ENCODE measurements around the gene HELZ.

Gene HELZ

DNA sequence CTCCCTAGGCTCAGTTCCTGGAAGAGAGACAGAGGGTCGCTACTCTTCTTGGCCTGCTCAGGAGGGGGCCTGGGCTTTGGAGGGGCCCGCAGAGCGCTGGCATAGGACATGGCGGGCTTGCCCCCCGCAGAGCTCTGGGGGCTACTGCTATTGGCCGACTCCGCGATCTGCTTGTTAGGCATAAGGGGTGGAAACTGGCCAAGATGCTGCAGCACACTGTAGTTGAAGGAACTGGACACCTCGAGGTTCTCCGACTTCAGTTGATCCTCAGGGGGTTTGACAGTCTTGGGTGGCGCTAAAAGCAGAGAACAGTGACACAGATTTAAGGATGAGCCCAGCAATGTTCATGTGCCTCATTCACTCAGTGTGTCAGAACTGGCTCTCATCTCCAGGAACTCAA is 166.7 kb downstream of the HELZ start:
- Histone ChIP-seq H3K4me1 (ENCODE audit: control insufficient read depth, insufficient read depth, low read length) (no peaks in the 10 kb centered on the region), H3K9me3 (ENCODE audit: control insufficient read depth, low read length) (no peaks in the 10 kb centered on the region), H3K27ac (ENCODE audit: insufficient read depth, low read depth, low read length, poor library complexity, severe bottlenecking) (no peak overlapping the region), H3K4me3 (ENCODE audit: insufficient read depth, low read depth, low read length) (no peak overlapping the region), H3K27me3 (ENCODE audit: control insufficient read depth, insufficient read depth, low read length, poor library complexity, severe bottlenecking) (no peaks in the 10 kb centered on the region), H3K36me3 (ENCODE audit: control insufficient read depth, insufficient read depth, low read length) (no peaks in the 10 kb centered on the region)
- 95 to 96% methylated on average over 11 of the region's 11 CpGs for WGBS, 2 experiments

DNA sequence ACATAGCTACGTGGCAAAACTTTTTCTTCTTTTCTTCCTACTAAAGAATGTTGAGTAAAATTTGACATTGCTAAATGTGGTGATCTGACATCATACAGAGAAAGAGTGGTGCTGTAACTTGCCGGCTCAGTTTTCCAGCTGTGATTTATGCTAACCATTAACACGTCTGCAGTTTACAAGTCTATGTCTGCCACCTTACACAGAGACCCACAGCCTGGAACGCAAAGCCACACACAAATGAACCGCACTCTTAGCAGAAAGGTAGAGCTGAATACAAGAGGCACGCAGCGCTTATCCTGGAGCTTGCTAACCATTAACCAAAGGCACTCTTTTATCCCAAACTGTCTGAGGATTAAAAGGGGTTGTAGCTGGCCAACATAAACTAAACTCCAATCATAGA is 168.7 kb downstream of the HELZ start:
- Histone ChIP-seq H3K4me1 (ENCODE audit: control insufficient read depth, insufficient read depth, low read length) (no peaks in the 10 kb centered on the region), H3K4me3 (ENCODE audit: insufficient read depth, low read depth, low read length) (no peak overlapping the region), H3K9me3 (ENCODE audit: control insufficient read depth, low read length) (no peaks in the 10 kb centered on the region), H3K27me3 (ENCODE audit: control insufficient read depth, insufficient read depth, low read length, poor library complexity, severe bottlenecking) (no peaks in the 10 kb centered on the region), H3K36me3 (ENCODE audit: control insufficient read depth, insufficient read depth, low read length) (no peaks in the 10 kb centered on the region), H3K27ac (ENCODE audit: insufficient read depth, low read depth, low read length, poor library complexity, severe bottlenecking) (no peak overlapping the region)
- 92 to 94% methylated on average over 7 of the region's 7 CpGs for WGBS, 2 experiments

DNA sequence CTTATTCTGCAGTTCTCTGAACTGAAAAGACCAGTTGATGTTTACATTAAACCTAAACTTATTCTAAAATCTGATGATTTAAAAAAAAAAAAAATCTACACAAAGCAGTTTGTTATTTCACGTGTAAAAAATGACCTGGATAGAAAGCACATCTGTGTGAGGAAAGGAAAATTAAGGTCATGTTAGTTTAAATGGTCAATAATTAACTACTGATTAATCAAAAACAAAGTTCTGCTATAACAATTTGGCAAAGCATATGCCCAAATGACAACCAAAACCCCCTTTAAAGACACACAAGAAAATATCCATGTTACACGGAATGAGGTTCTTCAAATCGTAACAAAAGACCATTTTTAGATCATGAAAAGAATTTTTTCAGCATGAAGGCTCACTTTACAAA is 170.2 kb downstream of the HELZ start:
- no peaks in the 10 kb centered on the region for H3K9me3 ChIP-seq (ENCODE audit: control insufficient read depth, low read length)
- H3K36me3 ChIP-seq (ENCODE audit: control insufficient read depth, insufficient read depth, low read length), result no peaks in the 10 kb centered on the region
- H3K27ac ChIP-seq (ENCODE audit: insufficient read depth, low read depth, low read length, poor library complexity, severe bottlenecking), result no peak overlapping the region
- no peaks in the 10 kb centered on the region for H3K4me1 ChIP-seq (ENCODE audit: control insufficient read depth, insufficient read depth, low read length)
- H3K4me3 ChIP-seq (ENCODE audit: insufficient read depth, low read depth, low read length), result no peak overlapping the region
- 81 to 91% methylated on average over 2 of the region's 3 CpGs for WGBS, 2 experiments
- H3K27me3 ChIP-seq (ENCODE audit: control insufficient read depth, insufficient read depth, low read length, poor library complexity, severe bottlenecking), result no peaks in the 10 kb centered on the region

DNA sequence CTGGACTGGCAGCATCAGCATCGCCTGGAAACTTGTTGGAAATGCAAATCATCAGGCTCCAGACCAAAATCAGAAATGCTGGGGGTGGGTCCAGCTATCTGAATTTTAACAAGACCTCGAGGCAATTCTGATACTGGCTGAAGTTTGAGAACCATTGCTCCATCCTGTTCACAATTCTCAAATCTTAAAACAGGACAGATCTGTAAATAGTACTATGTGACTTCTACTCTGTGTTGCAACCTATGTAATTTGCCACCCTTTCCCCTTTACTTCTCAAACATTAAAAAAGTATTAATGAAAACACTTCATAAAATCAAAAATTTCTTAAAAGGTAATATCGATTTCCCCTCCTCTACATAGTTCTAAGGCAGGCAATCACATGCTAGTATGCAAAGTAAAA is 172.1 kb downstream of the HELZ start:
- H3K4me3 ChIP-seq (ENCODE audit: insufficient read depth, low read depth, low read length), result no peak overlapping the region
- WGBS, 2 experiments, result 92 to 94% methylated on average over 2 to 3 of the region's 3 CpGs
- H3K9me3 ChIP-seq (ENCODE audit: control insufficient read depth, low read length), result no peaks in the 10 kb centered on the region
- no peaks in the 10 kb centered on the region for H3K27me3 ChIP-seq (ENCODE audit: control insufficient read depth, insufficient read depth, low read length, poor library complexity, severe bottlenecking)
- no peak overlapping the region for H3K27ac ChIP-seq (ENCODE audit: insufficient read depth, low read depth, low read length, poor library complexity, severe bottlenecking)
- H3K36me3 ChIP-seq (ENCODE audit: control insufficient read depth, insufficient read depth, low read length), result no peaks in the 10 kb centered on the region
- no peaks in the 10 kb centered on the region for H3K4me1 ChIP-seq (ENCODE audit: control insufficient read depth, insufficient read depth, low read length)

GRCh38 chr17:67071595-67071994 is 173.4 kb downstream of the HELZ start:
- no peaks in the 10 kb centered on the region for H3K9me3 ChIP-seq (ENCODE audit: control insufficient read depth, low read length)

GRCh38 chr17:67069603-67070136 is 175.3 kb downstream of the HELZ start:
- no peaks in the 10 kb centered on the region for H3K27me3 ChIP-seq (ENCODE audit: control insufficient read depth, insufficient read depth, low read length, poor library complexity, severe bottlenecking)
- no peak overlapping the region for H3K27ac ChIP-seq (ENCODE audit: insufficient read depth, low read depth, low read length, poor library complexity, severe bottlenecking)
- 95 to 96% methylated on average over 4 of the region's 5 CpGs for WGBS, 2 experiments
- no peaks in the 10 kb centered on the region for H3K4me1 ChIP-seq (ENCODE audit: control insufficient read depth, insufficient read depth, low read length)
- H3K36me3 ChIP-seq (ENCODE audit: control insufficient read depth, insufficient read depth, low read length), result no peaks in the 10 kb centered on the region
- no peak overlapping the region for H3K4me3 ChIP-seq (ENCODE audit: insufficient read depth, low read depth, low read length)
- H3K9me3 ChIP-seq (ENCODE audit: control insufficient read depth, low read length), result no peaks in the 10 kb centered on the region

More at GRCh38 chr17:67071595-67071994, 173.4 kb downstream of the HELZ start:
- Histone ChIP-seq H3K36me3 (ENCODE audit: control insufficient read depth, insufficient read depth, low read length) (no peaks in the 10 kb centered on the region), H3K27me3 (ENCODE audit: control insufficient read depth, insufficient read depth, low read length, poor library complexity, severe bottlenecking) (no peaks in the 10 kb centered on the region), H3K4me3 (ENCODE audit: insufficient read depth, low read depth, low read length) (no peak overlapping the region), H3K4me1 (ENCODE audit: control insufficient read depth, insufficient read depth, low read length) (no peaks in the 10 kb centered on the region), H3K27ac (ENCODE audit: insufficient read depth, low read depth, low read length, poor library complexity, severe bottlenecking) (no peak overlapping the region)

DNA sequence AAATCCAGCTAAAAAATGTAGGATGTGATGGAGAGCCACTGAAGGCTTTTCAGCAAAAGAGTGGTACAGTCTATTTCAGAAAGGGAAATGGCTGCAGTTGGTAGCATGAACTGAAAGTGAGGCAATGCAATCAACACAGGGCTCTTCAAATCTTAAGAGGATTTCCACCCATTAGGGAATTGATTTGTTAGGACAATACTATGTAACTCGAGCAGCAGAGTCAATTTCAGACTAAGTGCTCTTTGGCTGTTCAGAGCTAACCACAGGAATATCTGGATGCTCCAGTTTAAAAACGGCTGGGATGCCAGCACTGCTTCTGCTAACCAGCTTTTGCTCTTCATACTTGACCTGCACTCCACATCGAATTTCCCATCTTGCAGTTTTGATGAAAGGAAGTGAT is 176.0 kb downstream of the HELZ start:
- Histone ChIP-seq H3K27ac (ENCODE audit: insufficient read depth, low read depth, low read length, poor library complexity, severe bottlenecking) (no peak overlapping the region), H3K27me3 (ENCODE audit: control insufficient read depth, insufficient read depth, low read length, poor library complexity, severe bottlenecking) (no peaks in the 10 kb centered on the region), H3K4me3 (ENCODE audit: insufficient read depth, low read depth, low read length) (no peak overlapping the region), H3K4me1 (ENCODE audit: control insufficient read depth, insufficient read depth, low read length) (no peaks in the 10 kb centered on the region), H3K36me3 (ENCODE audit: control insufficient read depth, insufficient read depth, low read length) (no peaks in the 10 kb centered on the region), H3K9me3 (ENCODE audit: control insufficient read depth, low read length) (no peaks in the 10 kb centered on the region)
- 92 to 95% methylated on average over 2 to 3 of the region's 3 CpGs for WGBS, 2 experiments

DNA sequence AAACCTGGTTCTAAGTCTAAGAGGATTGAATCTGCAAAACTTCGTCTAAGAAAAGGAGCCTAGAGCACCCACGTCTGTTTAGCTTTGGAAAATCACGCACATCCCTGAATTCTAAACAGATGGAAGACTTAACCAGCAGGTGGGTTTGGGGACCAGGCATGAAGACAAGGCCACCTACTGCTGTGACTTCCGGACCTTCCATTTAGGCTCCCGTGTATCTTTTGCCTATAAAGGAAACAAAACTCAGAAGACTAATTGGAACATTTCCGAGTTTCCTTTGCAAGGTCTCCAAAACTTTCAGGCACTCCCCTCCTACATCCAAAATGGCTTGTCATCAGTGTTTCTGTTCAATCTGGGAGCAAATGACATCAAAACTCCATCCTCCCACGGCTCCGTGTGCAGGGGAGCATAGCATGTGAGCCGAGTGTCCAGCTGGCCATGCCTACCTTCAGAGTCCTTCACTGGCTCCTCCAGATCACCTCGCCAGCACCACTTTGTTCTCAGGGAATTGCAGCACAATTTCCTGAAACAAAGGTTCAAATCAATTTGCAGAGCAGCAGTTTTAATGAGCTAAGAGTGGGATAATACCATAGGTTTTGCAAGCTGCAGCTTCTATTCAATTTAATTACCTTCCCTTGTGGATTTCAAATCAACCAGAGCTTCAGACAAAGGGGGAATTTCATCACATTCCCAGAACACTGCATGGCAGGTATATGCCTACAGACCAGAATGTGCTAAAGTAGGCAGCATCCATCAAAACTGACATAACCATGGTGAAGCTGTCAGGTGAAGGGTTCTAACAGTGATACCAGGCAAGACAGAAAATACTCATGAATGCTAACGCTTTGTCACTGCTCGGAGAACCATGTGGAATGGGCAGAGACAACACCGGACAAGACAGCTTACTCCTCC is 177.2 kb downstream of the HELZ start:
- no peak overlapping the region for H3K27ac ChIP-seq (ENCODE audit: insufficient read depth, low read depth, low read length, poor library complexity, severe bottlenecking)
- no peaks in the 10 kb centered on the region for H3K27me3 ChIP-seq (ENCODE audit: control insufficient read depth, insufficient read depth, low read length, poor library complexity, severe bottlenecking)
- 89 to 90% methylated on average over 13 of the region's 13 CpGs for WGBS, 2 experiments
- H3K36me3 ChIP-seq (ENCODE audit: control insufficient read depth, insufficient read depth, low read length), result no peaks in the 10 kb centered on the region
- no peaks in the 10 kb centered on the region for H3K9me3 ChIP-seq (ENCODE audit: control insufficient read depth, low read length)
- H3K4me1 ChIP-seq (ENCODE audit: control insufficient read depth, insufficient read depth, low read length), result no peaks in the 10 kb centered on the region
- no peak overlapping the region for H3K4me3 ChIP-seq (ENCODE audit: insufficient read depth, low read depth, low read length)

DNA sequence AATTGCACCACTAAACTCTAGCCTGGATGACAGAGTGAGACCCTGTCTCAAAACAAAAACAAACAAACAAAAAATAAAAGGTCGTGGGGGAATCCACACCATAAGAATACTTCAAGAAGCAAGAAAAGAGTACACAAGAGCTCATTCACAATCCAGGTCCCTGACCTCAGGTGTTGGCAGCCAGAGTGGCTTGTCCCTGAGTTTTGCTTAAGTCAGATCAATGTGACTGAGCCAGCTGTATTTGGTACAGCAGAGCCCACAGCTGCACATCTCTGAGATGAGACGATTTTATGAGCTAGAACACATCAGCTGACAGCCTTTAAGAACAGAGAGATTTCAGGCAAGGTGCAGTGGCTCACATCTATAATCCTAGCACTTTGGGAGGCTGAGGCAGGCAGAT is 178.3 kb downstream of the HELZ start:
- H3K36me3 ChIP-seq (ENCODE audit: control insufficient read depth, insufficient read depth, low read length), result no peaks in the 10 kb centered on the region
- H3K4me1 ChIP-seq (ENCODE audit: control insufficient read depth, insufficient read depth, low read length), result no peaks in the 10 kb centered on the region
- no peaks in the 10 kb centered on the region for H3K27me3 ChIP-seq (ENCODE audit: control insufficient read depth, insufficient read depth, low read length, poor library complexity, severe bottlenecking)
- no peak overlapping the region for H3K4me3 ChIP-seq (ENCODE audit: insufficient read depth, low read depth, low read length)
- no peak overlapping the region for H3K27ac ChIP-seq (ENCODE audit: insufficient read depth, low read depth, low read length, poor library complexity, severe bottlenecking)
- no peaks in the 10 kb centered on the region for H3K9me3 ChIP-seq (ENCODE audit: control insufficient read depth, low read length)
- WGBS, 2 experiments, result 84 to 85% methylated on average over 2 of the region's 2 CpGs

- H3K27me3 ChIP-seq (ENCODE audit: control insufficient read depth, insufficient read depth, low read length, poor library complexity, severe bottlenecking), result no peaks in the 10 kb centered on the region
- WGBS, 2 experiments, result 94% methylated on average over 6 of the region's 6 CpGs
Observed at GRCh38 chr17:67063141-67063540, 181.9 kb downstream of the HELZ start.

More at GRCh38 chr17:67063141-67063540, 181.9 kb downstream of the HELZ start:
- H3K4me1 ChIP-seq (ENCODE audit: control insufficient read depth, insufficient read depth, low read length), result no peaks in the 10 kb centered on the region
- no peak overlapping the region for H3K27ac ChIP-seq (ENCODE audit: insufficient read depth, low read depth, low read length, poor library complexity, severe bottlenecking)
- no peaks in the 10 kb centered on the region for H3K9me3 ChIP-seq (ENCODE audit: control insufficient read depth, low read length)
- H3K36me3 ChIP-seq (ENCODE audit: control insufficient read depth, insufficient read depth, low read length), result no peaks in the 10 kb centered on the region
- H3K4me3 ChIP-seq (ENCODE audit: insufficient read depth, low read depth, low read length), result no peak overlapping the region
